Measurements from ENCODE around the gene DAB1.

DAB1 gene

GRCh38 chr1:57270927-57271698 lies 152.7 kb downstream of the DAB1 start:
- no peak for DNase-seq (ENCODE audit: low read depth in 1 of 2, low spot score in 1 of 2)
- Histone ChIP-seq H3K27me3 (ENCODE audit: insufficient read depth, poor library complexity, severe bottlenecking) (no peaks in the 10 kb centered on the region), H3K27ac (replicated peaks) (no peak overlapping the region), H3K4me3 (replicated peaks; ENCODE audit: insufficient read depth, low read length) (no peak overlapping the region)
- no peak for TF ChIP-seq GABPA (IDR thresholded peaks at IDR 0.05; ENCODE audit: low read depth)
- no peak for TF ChIP-seq CTCF (IDR thresholded peaks at IDR 0.05; ENCODE audit: insufficient read depth, low read length)
- TF ChIP-seq SPI1 (IDR thresholded peaks at IDR 0.05; ENCODE audit: borderline replicate concordance, low read depth), result no peak
- TF ChIP-seq, protein P1, sequence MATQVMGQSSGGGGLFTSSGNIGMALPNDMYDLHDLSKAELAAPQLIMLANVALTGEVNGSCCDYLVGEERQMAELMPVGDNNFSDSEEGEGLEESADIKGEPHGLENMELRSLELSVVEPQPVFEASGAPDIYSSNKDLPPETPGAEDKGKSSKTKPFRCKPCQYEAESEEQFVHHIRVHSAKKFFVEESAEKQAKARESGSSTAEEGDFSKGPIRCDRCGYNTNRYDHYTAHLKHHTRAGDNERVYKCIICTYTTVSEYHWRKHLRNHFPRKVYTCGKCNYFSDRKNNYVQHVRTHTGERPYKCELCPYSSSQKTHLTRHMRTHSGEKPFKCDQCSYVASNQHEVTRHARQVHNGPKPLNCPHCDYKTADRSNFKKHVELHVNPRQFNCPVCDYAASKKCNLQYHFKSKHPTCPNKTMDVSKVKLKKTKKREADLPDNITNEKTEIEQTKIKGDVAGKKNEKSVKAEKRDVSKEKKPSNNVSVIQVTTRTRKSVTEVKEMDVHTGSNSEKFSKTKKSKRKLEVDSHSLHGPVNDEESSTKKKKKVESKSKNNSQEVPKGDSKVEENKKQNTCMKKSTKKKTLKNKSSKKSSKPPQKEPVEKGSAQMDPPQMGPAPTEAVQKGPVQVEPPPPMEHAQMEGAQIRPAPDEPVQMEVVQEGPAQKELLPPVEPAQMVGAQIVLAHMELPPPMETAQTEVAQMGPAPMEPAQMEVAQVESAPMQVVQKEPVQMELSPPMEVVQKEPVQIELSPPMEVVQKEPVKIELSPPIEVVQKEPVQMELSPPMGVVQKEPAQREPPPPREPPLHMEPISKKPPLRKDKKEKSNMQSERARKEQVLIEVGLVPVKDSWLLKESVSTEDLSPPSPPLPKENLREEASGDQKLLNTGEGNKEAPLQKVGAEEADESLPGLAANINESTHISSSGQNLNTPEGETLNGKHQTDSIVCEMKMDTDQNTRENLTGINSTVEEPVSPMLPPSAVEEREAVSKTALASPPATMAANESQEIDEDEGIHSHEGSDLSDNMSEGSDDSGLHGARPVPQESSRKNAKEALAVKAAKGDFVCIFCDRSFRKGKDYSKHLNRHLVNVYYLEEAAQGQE (IDR thresholded peaks at IDR 0.05; ENCODE audit: insufficient replicate concordance, low read depth), result no peak
- no peak for TF ChIP-seq POLR2AphosphoS5 (IDR thresholded peaks at IDR 0.05; ENCODE audit: low read depth)

GRCh38 chr1:57269630-57270225 lies 154.1 kb downstream of the DAB1 start:
- no peak for DNase-seq (ENCODE audit: low read depth in 1 of 2, low spot score in 1 of 2)
- H3K27ac ChIP-seq (replicated peaks), result no peak overlapping the region
- H3K4me3 ChIP-seq (replicated peaks; ENCODE audit: insufficient read depth, low read length), result no peak overlapping the region
- TF ChIP-seq GABPA (IDR thresholded peaks at IDR 0.05; ENCODE audit: low read depth), result no peak
- TF ChIP-seq, protein P1 (IDR thresholded peaks at IDR 0.05; ENCODE audit: insufficient replicate concordance, low read depth), result no peak
- no peak for TF ChIP-seq CTCF (IDR thresholded peaks at IDR 0.05; ENCODE audit: insufficient read depth, low read length)
- no peak for TF ChIP-seq POLR2AphosphoS5 (IDR thresholded peaks at IDR 0.05; ENCODE audit: low read depth)
- TF ChIP-seq SPI1 (IDR thresholded peaks at IDR 0.05; ENCODE audit: borderline replicate concordance, low read depth), result no peak
- no peaks in the 10 kb centered on the region for H3K27me3 ChIP-seq (ENCODE audit: insufficient read depth, poor library complexity, severe bottlenecking)

GRCh38 chr1:57265104-57265503 lies 158.8 kb downstream of the DAB1 start:
- no peak overlapping the region for H3K27ac ChIP-seq (replicated peaks)
- TF ChIP-seq, protein P1 (IDR thresholded peaks at IDR 0.05; ENCODE audit: insufficient replicate concordance, low read depth), result no peak
- TF ChIP-seq GABPA (IDR thresholded peaks at IDR 0.05; ENCODE audit: low read depth) (no peak), CTCF (IDR thresholded peaks at IDR 0.05; ENCODE audit: insufficient read depth, low read length) (no peak), SPI1 (IDR thresholded peaks at IDR 0.05; ENCODE audit: borderline replicate concordance, low read depth) (no peak), POLR2AphosphoS5 (IDR thresholded peaks at IDR 0.05; ENCODE audit: low read depth) (no peak)
- no peaks in the 10 kb centered on the region for H3K27me3 ChIP-seq (ENCODE audit: insufficient read depth, poor library complexity, severe bottlenecking)
- H3K4me3 ChIP-seq (replicated peaks; ENCODE audit: insufficient read depth, low read length), result no peak overlapping the region
- DNase-seq (ENCODE audit: low read depth in 1 of 2, low spot score in 1 of 2), result no peak

Measured in HL-60 (cell line).